Measurements from ENCODE around the gene PPP2R5D.

- TF ChIP-seq CTCF (IDR thresholded peaks at IDR 0.05) (no peak), POLR2A (IDR thresholded peaks at IDR 0.05) (no peak)
These were observed 630 bp downstream of the PPP2R5D start for GRCh38 chr6:42984924-42985475.

All from esophagus squamous epithelium (tissue), 4 donors.